Measurements from ENCODE around the gene SUPT3H. TPM values are rescaled to one million over a fixed set of nuclear protein-coding genes. Genes with fewer than 3 reads are reported as not detected.

SUPT3H gene
- polyA plus RNA-seq, 1 experiment, result 8.7 TPM

DNA sequence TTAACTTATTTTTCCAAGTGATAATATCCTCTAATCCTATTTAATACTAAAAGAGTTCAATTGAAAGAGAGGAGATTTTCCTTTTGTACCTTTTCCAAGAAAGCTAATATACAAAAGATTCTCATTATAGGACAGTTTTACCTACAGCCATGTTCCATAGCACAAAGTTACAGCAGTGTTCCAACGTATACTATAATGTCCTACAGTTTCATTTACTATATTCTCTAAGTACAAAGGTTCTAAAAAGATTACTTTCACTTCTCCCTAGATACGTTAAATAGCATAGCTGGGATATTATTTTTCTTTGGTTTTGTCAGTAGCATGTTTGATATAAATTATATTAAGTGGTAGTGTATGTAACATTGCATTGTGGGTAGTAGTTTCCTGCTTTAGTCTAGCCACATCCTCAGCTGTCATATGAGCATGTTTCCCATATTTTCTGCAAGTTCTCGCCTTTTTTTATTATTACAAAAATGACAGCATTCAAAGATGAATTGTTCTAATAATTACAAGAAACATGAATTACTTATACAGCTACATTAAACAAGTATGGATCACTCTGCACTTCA lies 54.0 kb downstream of the SUPT3H start:
- POLR2A ChIA-PET, result no interaction called here
- CTCF ChIA-PET, result interaction anchor here (1.3 kb wide), 1 partner anchor 668 kb away, joined by 5 read pairs; no protein-coding TSS in a partner anchor
- Histone ChIP-seq H3K27me3 (ENCODE audit: control insufficient read depth, insufficient read depth, low read length) (no peaks in the 10 kb centered on the region), H3K27ac (ENCODE audit: low read depth, low read length) (no peak overlapping the region), H3K4me3 (ENCODE audit: low read depth, low read length) (no peak overlapping the region), H3K9me3 (ENCODE audit: control insufficient read depth, insufficient read depth, low read length) (no peaks in the 10 kb centered on the region)
- DNase-seq (ENCODE audit: low read depth, low spot score), result no peak
- TF ChIP-seq, protein P1, sequence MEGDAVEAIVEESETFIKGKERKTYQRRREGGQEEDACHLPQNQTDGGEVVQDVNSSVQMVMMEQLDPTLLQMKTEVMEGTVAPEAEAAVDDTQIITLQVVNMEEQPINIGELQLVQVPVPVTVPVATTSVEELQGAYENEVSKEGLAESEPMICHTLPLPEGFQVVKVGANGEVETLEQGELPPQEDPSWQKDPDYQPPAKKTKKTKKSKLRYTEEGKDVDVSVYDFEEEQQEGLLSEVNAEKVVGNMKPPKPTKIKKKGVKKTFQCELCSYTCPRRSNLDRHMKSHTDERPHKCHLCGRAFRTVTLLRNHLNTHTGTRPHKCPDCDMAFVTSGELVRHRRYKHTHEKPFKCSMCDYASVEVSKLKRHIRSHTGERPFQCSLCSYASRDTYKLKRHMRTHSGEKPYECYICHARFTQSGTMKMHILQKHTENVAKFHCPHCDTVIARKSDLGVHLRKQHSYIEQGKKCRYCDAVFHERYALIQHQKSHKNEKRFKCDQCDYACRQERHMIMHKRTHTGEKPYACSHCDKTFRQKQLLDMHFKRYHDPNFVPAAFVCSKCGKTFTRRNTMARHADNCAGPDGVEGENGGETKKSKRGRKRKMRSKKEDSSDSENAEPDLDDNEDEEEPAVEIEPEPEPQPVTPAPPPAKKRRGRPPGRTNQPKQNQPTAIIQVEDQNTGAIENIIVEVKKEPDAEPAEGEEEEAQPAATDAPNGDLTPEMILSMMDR (IDR thresholded peaks at IDR 0.05; ENCODE audit: low read depth, low read length), result no peak

DNA sequence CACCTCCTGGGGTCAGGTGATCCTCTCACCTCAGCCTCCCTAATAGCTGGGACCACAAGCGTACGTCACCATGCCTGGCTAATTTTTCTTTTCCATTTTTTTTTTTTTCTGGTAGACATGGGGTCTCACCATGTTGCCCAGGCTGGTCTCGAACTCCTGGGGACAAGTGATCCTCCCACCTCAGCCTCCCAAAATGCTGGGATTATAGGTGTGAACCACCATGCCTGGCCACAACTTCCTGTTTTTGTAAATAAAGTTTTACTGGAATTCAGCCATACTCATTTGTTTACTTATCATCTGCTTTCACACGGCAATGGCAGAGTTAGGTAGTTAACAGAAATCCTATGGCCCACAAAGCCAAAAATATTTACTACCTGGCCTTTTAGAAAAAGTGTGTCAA lies 57.4 kb downstream of the SUPT3H start:
- no peaks in the 10 kb centered on the region for H3K9me3 ChIP-seq (ENCODE audit: control insufficient read depth, insufficient read depth, low read length)
- TF ChIP-seq, protein P1 (IDR thresholded peaks at IDR 0.05; ENCODE audit: low read depth, low read length), result no peak
- ChIA-PET CTCF (interaction anchor here (2.1 kb wide), 1 partner anchor 394 kb away, joined by 5 read pairs; no protein-coding TSS in a partner anchor), POLR2A (no interaction called here)
- no peaks in the 10 kb centered on the region for H3K27me3 ChIP-seq (ENCODE audit: control insufficient read depth, insufficient read depth, low read length)
- H3K4me3 ChIP-seq (ENCODE audit: low read depth, low read length), result no peak overlapping the region
- H3K27ac ChIP-seq (ENCODE audit: low read depth, low read length), result no peak overlapping the region
- DNase-seq (ENCODE audit: low read depth, low spot score), result no peak

DNA sequence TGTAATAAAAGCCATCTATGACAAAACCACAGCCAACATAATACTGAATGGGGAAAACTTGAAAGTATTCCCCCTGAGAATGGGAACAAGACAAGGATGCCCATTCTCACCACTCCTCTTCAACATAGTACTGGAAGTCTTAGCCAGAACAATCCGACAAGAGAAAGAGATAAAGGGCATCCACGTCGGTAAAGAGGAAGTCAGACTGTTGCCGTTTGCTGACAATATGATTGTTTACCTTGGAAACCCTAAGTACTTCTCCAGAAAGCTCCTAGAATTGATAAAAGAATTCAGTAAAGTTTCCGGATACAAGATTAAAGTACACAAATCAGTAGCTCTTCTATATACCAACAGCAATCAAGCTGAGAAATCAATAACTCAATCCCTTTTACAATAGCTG lies 63.6 kb downstream of the SUPT3H start:
- Histone ChIP-seq H3K27me3 (ENCODE audit: control insufficient read depth, insufficient read depth, low read length) (no peaks in the 10 kb centered on the region), H3K9me3 (ENCODE audit: control insufficient read depth, insufficient read depth, low read length) (no peaks in the 10 kb centered on the region), H3K27ac (ENCODE audit: low read depth, low read length) (no peak overlapping the region), H3K4me3 (ENCODE audit: low read depth, low read length) (no peak overlapping the region)
- TF ChIP-seq, protein P1 (IDR thresholded peaks at IDR 0.05; ENCODE audit: low read depth, low read length), result no peak
- DNase-seq (ENCODE audit: low read depth, low spot score), result no peak
- ChIA-PET CTCF (no interaction called here), POLR2A (no interaction called here)

DNA sequence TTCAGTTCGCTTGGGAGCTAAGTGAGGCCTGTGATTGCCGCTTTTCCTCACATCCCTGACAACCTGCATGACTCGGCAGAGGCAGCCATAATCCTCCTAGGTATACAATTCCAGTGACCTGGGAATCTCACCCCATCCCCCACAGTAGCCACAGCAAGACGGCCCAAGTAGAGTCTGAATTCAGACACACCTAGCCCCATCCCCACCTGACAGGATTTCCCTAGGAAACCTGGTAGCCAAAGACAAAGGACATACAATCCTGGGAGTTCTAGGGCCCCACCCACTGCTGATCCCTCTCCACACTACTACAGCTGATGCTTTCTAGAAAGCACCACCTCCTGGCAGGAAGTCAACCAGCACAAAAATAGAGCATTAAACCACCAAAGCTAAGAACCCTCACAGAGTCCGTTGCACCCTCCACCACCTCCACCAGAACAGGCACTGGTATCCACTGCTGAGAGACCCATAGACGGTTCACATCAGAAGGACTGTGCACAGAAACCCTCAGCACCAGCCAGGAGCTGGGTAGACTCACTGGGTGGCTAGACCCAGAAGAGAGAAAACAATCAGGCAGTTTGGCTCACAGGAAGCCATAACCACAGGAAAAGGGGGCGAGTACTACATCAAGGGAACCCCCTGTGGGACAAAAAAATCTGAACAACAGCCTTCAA lies 67.5 kb downstream of the SUPT3H start:
- CTCF ChIA-PET, result no interaction called here
- no peaks in the 10 kb centered on the region for H3K27me3 ChIP-seq (ENCODE audit: control insufficient read depth, insufficient read depth, low read length)
- no peak overlapping the region for H3K27ac ChIP-seq (ENCODE audit: low read depth, low read length)
- H3K9me3 ChIP-seq (ENCODE audit: control insufficient read depth, insufficient read depth, low read length), result peaks cover 6% of the 10 kb centered on the region
- POLR2A ChIA-PET, result no interaction called here
- no peak for DNase-seq (ENCODE audit: low read depth, low spot score)
- no peak overlapping the region for H3K4me3 ChIP-seq (ENCODE audit: low read depth, low read length)
- TF ChIP-seq, protein P1 (IDR thresholded peaks at IDR 0.05; ENCODE audit: low read depth, low read length), result no peak

DNA sequence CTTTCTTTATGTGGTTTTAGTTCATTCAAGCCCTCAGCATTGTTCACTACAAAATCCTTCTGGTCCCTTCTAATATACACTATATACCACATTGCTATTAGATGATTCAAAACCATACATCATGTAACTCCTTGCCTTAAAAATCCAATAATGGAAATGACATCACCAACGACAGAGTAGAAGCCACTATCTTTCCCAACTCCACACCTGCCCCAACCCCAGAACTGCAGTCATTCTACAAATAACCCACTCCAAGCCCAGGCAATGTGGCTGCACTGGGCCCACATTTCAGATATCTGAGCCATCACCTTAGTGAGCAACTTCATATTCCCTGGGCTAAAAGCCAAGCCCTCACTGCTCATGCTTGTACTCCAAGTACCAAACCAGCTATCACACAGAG lies 72.2 kb downstream of the SUPT3H start:
- ChIA-PET CTCF (no interaction called here), POLR2A (no interaction called here)
- DNase-seq (ENCODE audit: low read depth, low spot score), result no peak
- Histone ChIP-seq H3K4me3 (ENCODE audit: low read depth, low read length) (no peak overlapping the region), H3K27me3 (ENCODE audit: control insufficient read depth, insufficient read depth, low read length) (no peaks in the 10 kb centered on the region), H3K9me3 (ENCODE audit: control insufficient read depth, insufficient read depth, low read length) (peaks cover 6% of the 10 kb centered on the region), H3K27ac (ENCODE audit: low read depth, low read length) (no peak overlapping the region)
- TF ChIP-seq, protein P1 (IDR thresholded peaks at IDR 0.05; ENCODE audit: low read depth, low read length), result no peak

All from AG04450 (cell line).